HG03103 (cell line): Measurements from ENCODE around the gene KIR2DL1.
"Not testable (repeated sequence)": the region's sequence is repeated elsewhere in the genome, so short reads cannot be mapped to it uniquely, and the experiment has no call there.

Experiments
- ATAC-seq: cut with Tn5 transposase; IDR thresholded peaks from one replicate; pipeline ENCODE4 v1.9.1; 2021; ENCODE audit warnings: low read depth; ENCODE audit not compliant: unreplicated experiment

KIR2DL1 gene

DNA sequence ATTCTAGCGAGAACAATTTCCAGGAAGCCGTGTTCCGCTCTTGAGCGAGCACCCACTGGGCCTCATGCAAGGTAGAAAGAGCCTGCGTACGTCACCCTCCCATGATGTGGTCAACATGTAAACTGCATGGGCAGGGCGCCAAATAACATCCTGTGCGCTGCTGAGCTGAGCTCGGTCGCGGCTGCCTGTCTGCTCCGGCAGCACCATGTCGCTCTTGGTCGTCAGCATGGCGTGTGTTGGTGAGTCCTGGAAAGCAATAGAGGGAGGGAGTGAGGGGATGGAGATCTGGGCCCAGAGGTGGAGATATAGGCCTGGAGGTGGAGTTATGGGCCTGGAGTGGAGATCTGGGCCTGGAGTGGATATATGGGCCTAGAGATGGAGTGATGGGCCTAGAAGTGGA is at the start of gene KIR2DL1:
Gene KIR2DL1 (plus strand): TSS at position 148 of the 400 bp plus-strand sequence. CDS start 58 bp downstream, at position 206.
- not testable (repeated sequence) for ATAC-seq

GRCh38 chr19:54724142-54724541 is 45.5 kb upstream of the KIR2DL1 start, which contains the start of gene KIR3DL3:
TSS of gene KIR3DL3 (plus strand) at chr19:54724442. CDS start at chr19:54724497, 55 bp downstream.
- ATAC-seq, result no peak

GRCh38 chr19:54724644-54725043 is 44.9 kb upstream of the KIR2DL1 start:
- no peak for ATAC-seq

GRCh38 chr19:54725321-54725720 is 44.3 kb upstream of the KIR2DL1 start:
- no peak for ATAC-seq

GRCh38 chr19:54727562-54727961 is 42.0 kb upstream of the KIR2DL1 start:
- ATAC-seq, result no peak

DNA sequence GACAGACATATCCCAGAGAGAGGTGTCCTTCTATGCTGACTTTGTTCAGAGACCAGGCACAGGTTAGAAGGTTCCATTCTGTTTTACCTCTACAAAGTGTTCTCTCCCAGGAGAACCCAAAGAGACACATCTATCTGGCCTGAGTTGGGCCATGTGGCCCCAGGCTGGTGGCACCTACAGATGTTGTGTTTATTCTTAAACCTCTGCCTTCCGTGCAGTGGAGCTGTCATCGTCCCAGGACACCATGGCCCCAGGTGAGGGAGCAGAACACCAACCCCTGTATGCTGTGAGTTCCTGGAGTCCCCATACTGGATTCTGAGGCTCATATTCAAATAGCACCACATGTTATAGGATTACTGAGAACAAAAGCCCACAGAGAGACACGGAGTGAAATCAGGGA is 41.4 kb upstream of the KIR2DL1 start:
- ATAC-seq, result no peak

DNA sequence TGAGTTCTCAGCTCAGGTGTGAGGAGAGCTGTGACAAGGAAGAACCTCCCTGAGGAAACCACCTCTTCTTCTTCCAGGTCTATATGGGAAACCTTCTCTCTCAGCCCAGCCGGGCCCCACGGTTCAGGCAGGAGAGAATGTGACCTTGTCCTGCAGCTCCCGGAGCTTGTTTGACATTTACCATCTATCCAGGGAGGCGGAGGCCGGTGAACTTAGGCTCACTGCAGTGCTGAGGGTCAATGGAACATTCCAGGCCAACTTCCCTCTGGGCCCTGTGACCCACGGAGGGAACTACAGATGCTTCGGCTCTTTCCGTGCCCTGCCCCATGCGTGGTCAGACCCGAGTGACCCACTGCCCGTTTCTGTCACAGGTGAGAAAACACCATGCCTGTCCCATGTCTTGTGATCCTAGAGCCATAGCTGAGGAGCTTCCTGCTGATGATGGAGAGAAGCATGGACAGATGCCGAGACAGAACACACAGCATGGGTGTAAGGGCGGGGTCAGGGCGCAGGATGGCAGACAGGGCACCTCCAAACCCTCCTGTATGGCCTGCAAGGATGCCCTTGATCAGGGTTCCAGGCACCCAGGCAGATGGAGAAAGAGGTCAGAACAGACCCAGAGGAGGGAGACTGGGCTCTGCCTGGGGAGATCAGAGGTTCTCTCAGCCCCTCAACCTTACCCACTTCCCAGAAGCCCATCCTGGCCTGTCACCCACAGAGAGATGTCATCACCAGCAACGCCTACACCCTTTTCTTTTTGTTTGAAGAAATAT is 40.0 kb upstream of the KIR2DL1 start:
- no peak for ATAC-seq

GRCh38 chr19:54731191-54731590 is 38.4 kb upstream of the KIR2DL1 start:
- ATAC-seq, result no peak

DNA sequence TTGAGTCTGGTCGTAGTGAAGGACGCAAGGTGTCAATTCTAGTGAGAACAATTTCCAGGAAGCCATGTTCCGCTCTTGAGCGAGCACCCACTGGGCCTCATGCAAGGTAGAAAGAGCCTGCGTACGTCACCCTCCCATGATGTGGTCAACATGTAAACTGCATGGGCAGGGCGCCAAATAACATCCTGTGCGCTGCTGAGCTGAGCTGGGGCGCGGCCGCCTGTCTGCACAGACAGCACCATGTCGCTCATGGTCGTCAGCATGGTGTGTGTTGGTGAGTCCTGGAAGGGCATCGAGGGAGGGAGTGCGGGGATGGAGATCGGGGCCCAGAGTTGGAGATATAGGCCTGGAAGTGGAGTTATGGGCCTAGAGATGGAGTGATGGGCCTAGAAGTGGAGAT is 31.3 kb upstream of the KIR2DL1 start, which contains the start of gene KIR2DL3:
Gene KIR2DL3 (plus strand): TSS at position 208 of the 400 bp plus-strand sequence. CDS start 33 bp downstream, at position 241.
- not testable (repeated sequence) for ATAC-seq

DNA sequence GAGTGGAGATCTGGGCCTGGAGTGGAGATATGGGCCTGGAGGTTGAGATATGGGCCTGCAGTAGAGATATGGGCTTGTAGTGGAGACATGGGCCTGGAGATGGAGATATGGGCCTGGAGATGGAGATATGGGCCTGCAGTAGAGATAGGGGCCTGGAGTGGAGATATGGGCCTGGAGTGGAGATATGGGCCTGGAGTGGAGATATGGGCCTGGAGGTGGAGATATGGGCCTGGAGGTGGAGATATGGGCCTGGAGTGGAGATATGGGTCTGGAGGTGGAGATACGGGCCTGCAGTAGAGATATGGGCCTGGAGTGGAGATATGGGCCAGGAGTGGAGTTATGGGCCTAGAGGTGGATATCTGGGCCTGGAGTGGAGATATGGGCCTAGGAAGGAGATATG is 30.9 kb upstream of the KIR2DL1 start:
- ATAC-seq, result no peak

- ATAC-seq, result no peak
Observed at GRCh38 chr19:54739587-54740497, 29.8 kb upstream of the KIR2DL1 start.

DNA sequence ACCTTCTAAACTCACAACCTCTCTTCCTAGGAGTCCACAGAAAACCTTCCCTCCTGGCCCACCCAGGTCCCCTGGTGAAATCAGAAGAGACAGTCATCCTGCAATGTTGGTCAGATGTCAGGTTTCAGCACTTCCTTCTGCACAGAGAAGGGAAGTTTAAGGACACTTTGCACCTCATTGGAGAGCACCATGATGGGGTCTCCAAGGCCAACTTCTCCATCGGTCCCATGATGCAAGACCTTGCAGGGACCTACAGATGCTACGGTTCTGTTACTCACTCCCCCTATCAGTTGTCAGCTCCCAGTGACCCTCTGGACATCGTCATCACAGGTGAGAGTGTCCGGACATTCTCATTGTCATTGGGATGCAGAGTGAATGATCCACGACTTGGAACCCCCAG is 27.6 kb upstream of the KIR2DL1 start:
- ATAC-seq, result not testable (repeated sequence)

DNA sequence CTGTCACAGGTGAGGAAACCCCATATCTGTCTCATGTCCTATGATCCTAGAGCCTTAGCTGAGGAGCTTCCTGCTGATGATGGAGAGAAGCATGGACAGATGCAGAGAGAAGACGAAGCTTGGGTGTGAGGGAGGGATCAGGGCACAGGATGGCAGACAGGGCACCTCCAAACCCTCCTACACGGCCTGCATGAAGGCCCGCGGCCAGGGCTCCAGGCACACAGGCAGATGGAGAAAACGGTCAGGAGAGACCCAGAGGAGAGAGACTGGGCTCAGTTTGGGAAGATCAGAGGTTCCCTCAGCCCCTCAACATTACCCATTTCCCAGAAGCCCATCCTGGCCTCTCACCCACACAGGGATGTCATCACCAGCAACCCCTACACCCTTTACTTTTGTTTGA is 25.5 kb upstream of the KIR2DL1 start:
- not testable (repeated sequence) for ATAC-seq

- not testable (repeated sequence) for ATAC-seq
Observed at GRCh38 chr19:54747614-54748322, 21.8 kb upstream of the KIR2DL1 start.

DNA sequence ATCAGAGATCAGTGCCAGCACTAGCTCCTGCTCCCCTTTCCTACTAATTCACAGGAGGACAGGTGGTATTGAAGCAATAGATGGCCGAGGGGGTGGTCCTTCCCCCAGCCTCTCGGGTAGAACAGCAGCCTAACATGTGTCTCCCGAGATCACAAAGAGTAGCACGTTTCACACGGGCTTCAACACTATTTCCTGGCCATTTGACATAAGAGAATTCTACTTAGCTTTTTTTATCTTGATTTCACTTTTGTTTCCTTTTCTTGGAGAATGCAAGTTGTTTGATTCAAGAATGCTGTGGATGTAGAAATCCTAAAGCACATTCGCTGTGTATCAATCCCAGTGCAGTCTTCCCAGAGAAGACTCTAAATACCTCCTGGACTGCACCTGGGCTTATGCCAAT is 19.3 kb upstream of the KIR2DL1 start:
- not testable (repeated sequence) for ATAC-seq

DNA sequence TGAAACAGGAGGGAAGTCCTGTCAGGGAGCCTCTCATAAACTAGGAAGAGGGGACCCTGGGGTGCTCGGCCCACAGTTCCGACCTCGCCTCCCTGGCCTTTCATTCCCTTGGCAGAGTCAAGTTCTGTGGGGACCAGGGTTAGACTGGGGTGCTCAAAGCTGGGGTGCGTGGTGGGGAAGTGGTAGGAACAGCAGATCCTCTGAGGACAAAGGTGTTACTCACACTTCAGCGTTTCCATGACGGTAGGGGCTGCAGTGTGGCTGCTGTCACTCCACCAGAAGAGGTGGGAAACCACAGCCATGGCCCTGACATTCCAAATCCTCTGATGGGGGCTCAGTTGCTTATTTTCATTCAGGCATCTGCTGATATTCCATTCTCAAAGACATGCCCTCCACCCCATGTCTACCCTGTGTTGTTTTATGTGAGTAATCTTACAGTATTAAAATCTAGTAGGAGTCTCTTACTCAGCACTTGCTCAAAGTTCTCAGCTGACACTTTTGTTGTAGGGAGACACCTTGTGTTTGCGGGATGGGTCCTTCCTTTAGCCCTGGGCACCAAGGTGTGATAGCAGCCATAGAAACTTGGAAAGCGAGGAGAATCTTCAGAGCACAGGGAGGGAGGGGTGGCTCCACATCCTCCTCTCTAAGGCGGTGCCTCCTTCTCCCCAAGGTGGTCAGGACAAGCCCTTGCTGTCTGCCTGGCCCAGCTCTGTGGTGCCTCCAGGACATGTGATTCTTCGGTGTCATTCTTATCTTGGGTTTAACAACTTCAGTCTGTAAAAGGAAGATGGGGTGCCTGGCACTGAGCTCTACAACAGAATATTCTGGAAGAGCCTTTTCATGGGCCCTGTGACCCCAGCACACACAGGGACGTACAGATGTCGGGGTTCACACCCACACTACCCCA is 13.1 kb upstream of the KIR2DL1 start:
- not testable (repeated sequence) for ATAC-seq

DNA sequence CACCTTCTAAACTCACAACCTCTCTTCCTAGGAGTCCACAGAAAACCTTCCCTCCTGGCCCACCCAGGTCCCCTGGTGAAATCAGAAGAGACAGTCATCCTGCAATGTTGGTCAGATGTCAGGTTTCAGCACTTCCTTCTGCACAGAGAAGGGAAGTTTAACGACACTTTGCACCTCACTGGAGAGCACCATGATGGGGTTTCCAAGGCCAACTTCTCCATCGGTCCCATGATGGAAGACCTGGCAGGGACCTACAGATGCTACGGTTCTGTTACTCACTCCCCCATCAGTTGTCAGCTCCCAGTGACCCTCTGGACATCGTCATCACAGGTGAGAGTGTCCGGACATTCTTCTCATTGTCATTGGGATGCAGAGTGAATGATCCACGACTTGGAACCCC is 11.0 kb upstream of the KIR2DL1 start:
- ATAC-seq, result not testable (repeated sequence)

DNA sequence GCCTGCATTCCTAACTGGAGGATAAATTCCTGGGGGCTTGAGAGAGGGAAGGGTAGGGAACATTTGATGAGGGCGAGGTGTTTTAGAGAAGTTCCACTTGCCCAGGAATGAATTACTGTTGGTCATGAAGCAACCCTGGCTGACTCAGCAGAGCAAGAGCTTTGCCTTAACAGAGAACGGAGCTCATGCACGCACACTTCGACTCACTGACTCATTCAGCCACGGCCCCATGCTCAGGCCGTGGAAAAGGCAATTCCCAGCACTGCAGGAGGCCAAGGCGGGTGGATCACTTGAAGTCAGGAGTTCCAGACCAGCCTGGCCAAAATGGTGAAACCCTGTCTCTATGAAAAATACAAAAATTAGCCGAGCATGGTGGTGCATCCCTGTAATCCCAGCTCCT is 5.4 kb upstream of the KIR2DL1 start:
- ATAC-seq, result not testable (repeated sequence)

DNA sequence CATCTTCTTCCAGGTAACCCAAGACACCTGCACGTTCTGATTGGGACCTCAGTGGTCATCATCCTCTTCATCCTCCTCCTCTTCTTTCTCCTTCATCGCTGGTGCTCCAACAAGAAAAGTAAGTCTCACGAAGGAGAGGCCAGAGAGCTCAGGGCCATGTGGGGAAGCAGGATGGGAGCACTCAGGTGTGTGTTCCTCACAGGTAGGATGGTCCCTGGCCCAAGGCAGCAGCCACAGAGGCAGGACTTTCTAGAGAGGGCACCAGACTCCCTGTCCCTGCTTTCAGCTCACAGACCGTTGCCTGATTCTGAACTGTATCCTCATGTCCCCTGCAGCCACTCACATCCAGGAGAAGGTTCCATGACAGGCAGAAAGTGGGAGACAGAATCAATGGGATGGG is 3.1 kb upstream of the KIR2DL1 start:
- not testable (repeated sequence) for ATAC-seq
